GOT3 (cell line): Measurements from ENCODE around the gene SMYD1.
"Not testable (repeated sequence)": the region's sequence is repeated elsewhere in the genome, so short reads cannot be mapped to it uniquely, and the experiment has no call there.

Experiments
- DNase-seq: peaks from one replicate; lab custom pipeline; 2025; ENCODE audit warnings: mixed read lengths; lab: John Stamatoyannopoulos, UW

The SMYD1 gene

GRCh38 chr2:88067598-88067997 is at the start of gene SMYD1:
SMYD1 (plus strand) TSS chr2:88067825; CDS start chr2:88067865, 40 bp downstream.
- DNase-seq, result no peak

GRCh38 chr2:88018077-88018805 is 49.4 kb upstream of the SMYD1 start:
- DNase-seq, result not testable (repeated sequence)

GRCh38 chr2:88018909-88019308 is 48.7 kb upstream of the SMYD1 start:
- no peak for DNase-seq

- no peak for DNase-seq
These were observed 47.6 kb upstream of the SMYD1 start for GRCh38 chr2:88019985-88020384.

- no peak for DNase-seq
These were observed 45.0 kb upstream of the SMYD1 start for GRCh38 chr2:88022669-88022921.

GRCh38 chr2:88024509-88024908 is 43.1 kb upstream of the SMYD1 start:
- no peak for DNase-seq

GRCh38 chr2:88027697-88028389 is 39.8 kb upstream of the SMYD1 start:
- DNase-seq, result no peak

GRCh38 chr2:88028931-88029330 is 38.7 kb upstream of the SMYD1 start:
- no peak for DNase-seq

GRCh38 chr2:88032070-88032702 is 35.4 kb upstream of the SMYD1 start:
- DNase-seq, result no peak

GRCh38 chr2:88036182-88036581 is 31.4 kb upstream of the SMYD1 start:
- DNase-seq, result no peak

GRCh38 chr2:88036606-88037005 is 31.0 kb upstream of the SMYD1 start:
- no peak for DNase-seq

- DNase-seq, result no peak
These were observed 29.1 kb upstream of the SMYD1 start for GRCh38 chr2:88038263-88039105.

- no peak for DNase-seq
These were observed 25.1 kb upstream of the SMYD1 start for GRCh38 chr2:88042476-88042875.

GRCh38 chr2:88045561-88045960 is 22.1 kb upstream of the SMYD1 start:
- not testable (repeated sequence) for DNase-seq

GRCh38 chr2:88048541-88048940 is 19.1 kb upstream of the SMYD1 start:
- DNase-seq, result no peak

GRCh38 chr2:88049622-88050021 is 18.0 kb upstream of the SMYD1 start:
- no peak for DNase-seq

- no peak for DNase-seq
These were observed 15.8 kb upstream of the SMYD1 start for GRCh38 chr2:88051792-88052191.

- no peak for DNase-seq
These were observed 14.3 kb upstream of the SMYD1 start for GRCh38 chr2:88053296-88053695.

GRCh38 chr2:88053934-88054781 is 13.5 kb upstream of the SMYD1 start:
- no peak for DNase-seq

- no peak for DNase-seq
These were observed 12.7 kb upstream of the SMYD1 start for GRCh38 chr2:88054782-88055370.
